ENCODE results near the gene ATRNL1.
A peak's percentile ranks its signal among the peaks of the same experiment; 100 is the strongest.

DNA sequence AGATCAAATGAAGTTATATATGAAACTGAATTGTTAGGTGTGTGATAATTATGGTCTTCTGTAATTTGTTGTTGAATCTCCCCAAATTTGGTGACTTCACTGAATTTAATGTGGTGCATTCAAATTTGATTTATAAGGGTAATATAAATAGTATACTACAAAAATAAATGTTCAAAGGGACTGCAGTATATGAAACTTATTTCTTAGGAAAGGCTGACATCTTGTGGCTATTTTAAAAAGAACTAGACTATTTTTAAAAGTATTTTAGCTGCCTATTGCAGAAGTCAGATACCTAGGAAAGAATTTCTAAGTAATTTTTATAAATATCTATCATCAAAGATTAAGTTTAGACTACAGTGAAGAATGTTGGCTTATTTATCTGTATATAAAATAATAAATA, 36.6 kb downstream of the ATRNL1 start:
- TF ChIP-seq, protein P1, sequence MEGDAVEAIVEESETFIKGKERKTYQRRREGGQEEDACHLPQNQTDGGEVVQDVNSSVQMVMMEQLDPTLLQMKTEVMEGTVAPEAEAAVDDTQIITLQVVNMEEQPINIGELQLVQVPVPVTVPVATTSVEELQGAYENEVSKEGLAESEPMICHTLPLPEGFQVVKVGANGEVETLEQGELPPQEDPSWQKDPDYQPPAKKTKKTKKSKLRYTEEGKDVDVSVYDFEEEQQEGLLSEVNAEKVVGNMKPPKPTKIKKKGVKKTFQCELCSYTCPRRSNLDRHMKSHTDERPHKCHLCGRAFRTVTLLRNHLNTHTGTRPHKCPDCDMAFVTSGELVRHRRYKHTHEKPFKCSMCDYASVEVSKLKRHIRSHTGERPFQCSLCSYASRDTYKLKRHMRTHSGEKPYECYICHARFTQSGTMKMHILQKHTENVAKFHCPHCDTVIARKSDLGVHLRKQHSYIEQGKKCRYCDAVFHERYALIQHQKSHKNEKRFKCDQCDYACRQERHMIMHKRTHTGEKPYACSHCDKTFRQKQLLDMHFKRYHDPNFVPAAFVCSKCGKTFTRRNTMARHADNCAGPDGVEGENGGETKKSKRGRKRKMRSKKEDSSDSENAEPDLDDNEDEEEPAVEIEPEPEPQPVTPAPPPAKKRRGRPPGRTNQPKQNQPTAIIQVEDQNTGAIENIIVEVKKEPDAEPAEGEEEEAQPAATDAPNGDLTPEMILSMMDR (IDR thresholded peaks at IDR 0.05) = peak; percentile 64
- TF ChIP-seq EP300 (IDR thresholded peaks at IDR 0.05; ENCODE audit: borderline replicate concordance in 1 of 2, low read depth in 1 of 2, low read length in 1 of 2) (no peak), POLR2AphosphoS5 (IDR thresholded peaks at IDR 0.05; ENCODE audit: low read depth, low read length) (no peak), SIN3A (IDR thresholded peaks at IDR 0.05; ENCODE audit: borderline replicate concordance, low read depth, low read length) (no peak), RFX5 (IDR thresholded peaks at IDR 0.05; ENCODE audit: low read length) (no peak), RAD21 (IDR thresholded peaks at IDR 0.05; ENCODE audit: low read length) (peak; percentile 71), JUND (IDR thresholded peaks at IDR 0.05) (no peak), SMC3 (IDR thresholded peaks at IDR 0.05; ENCODE audit: low read depth, low read length) (peak; percentile 40; the same call in 1 of the 2 replicates), MXI1 (IDR thresholded peaks at IDR 0.05; ENCODE audit: low read depth, low read length) (no peak), GATA2 (CRISPR knock-in tag; IDR thresholded peaks at IDR 0.05) (no peak)
- TF ChIP-seq, protein P2, sequence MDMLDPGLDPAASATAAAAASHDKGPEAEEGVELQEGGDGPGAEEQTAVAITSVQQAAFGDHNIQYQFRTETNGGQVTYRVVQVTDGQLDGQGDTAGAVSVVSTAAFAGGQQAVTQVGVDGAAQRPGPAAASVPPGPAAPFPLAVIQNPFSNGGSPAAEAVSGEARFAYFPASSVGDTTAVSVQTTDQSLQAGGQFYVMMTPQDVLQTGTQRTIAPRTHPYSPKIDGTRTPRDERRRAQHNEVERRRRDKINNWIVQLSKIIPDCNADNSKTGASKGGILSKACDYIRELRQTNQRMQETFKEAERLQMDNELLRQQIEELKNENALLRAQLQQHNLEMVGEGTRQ (IDR thresholded peaks at IDR 0.05; ENCODE audit: borderline replicate concordance, low read depth, low read length) = no peak
- TF ChIP-seq, protein P3, sequence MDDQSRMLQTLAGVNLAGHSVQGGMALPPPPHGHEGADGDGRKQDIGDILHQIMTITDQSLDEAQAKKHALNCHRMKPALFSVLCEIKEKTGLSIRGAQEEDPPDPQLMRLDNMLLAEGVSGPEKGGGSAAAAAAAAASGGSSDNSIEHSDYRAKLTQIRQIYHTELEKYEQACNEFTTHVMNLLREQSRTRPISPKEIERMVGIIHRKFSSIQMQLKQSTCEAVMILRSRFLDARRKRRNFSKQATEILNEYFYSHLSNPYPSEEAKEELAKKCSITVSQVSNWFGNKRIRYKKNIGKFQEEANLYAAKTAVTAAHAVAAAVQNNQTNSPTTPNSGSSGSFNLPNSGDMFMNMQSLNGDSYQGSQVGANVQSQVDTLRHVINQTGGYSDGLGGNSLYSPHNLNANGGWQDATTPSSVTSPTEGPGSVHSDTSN (IDR thresholded peaks at IDR 0.05) = no peak
- TF ChIP-seq, protein P4, sequence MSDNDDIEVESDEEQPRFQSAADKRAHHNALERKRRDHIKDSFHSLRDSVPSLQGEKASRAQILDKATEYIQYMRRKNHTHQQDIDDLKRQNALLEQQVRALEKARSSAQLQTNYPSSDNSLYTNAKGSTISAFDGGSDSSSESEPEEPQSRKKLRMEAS (IDR thresholded peaks at IDR 0.05; ENCODE audit: low read depth) = no peak
- TF ChIP-seq, protein P5, sequence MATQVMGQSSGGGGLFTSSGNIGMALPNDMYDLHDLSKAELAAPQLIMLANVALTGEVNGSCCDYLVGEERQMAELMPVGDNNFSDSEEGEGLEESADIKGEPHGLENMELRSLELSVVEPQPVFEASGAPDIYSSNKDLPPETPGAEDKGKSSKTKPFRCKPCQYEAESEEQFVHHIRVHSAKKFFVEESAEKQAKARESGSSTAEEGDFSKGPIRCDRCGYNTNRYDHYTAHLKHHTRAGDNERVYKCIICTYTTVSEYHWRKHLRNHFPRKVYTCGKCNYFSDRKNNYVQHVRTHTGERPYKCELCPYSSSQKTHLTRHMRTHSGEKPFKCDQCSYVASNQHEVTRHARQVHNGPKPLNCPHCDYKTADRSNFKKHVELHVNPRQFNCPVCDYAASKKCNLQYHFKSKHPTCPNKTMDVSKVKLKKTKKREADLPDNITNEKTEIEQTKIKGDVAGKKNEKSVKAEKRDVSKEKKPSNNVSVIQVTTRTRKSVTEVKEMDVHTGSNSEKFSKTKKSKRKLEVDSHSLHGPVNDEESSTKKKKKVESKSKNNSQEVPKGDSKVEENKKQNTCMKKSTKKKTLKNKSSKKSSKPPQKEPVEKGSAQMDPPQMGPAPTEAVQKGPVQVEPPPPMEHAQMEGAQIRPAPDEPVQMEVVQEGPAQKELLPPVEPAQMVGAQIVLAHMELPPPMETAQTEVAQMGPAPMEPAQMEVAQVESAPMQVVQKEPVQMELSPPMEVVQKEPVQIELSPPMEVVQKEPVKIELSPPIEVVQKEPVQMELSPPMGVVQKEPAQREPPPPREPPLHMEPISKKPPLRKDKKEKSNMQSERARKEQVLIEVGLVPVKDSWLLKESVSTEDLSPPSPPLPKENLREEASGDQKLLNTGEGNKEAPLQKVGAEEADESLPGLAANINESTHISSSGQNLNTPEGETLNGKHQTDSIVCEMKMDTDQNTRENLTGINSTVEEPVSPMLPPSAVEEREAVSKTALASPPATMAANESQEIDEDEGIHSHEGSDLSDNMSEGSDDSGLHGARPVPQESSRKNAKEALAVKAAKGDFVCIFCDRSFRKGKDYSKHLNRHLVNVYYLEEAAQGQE (IDR thresholded peaks at IDR 0.05; ENCODE audit: low read depth, low read length) = no peak
